Mesothelial cell of epicardium (in vitro differentiated cells): ENCODE measurements around the gene PRKN. TPM values are rescaled to one million over a fixed set of nuclear protein-coding genes. Genes with fewer than 3 reads are reported as not detected.

Experiments
- DNase-seq, 2 experiments: peaks; one replicate each; pipeline ENCODE4 v3.0.0; 2021; ENCODE audit warnings: low spot score in 2 of 2; ENCODE audit not compliant: unreplicated experiment in 2 of 2
- H3K27ac Mint-ChIP-seq: 2 replicates; pipeline ENCODE4 v1.8.0; 2021; ENCODE audit warnings: mixed read lengths
- H3K27me3 Mint-ChIP-seq: 2 replicates; pipeline ENCODE4 v1.8.0; 2021; ENCODE audit warnings: low read depth, mixed read lengths
- H3K36me3 Mint-ChIP-seq: 2 replicates; pipeline ENCODE4 v1.8.0; 2021; ENCODE audit warnings: mixed read lengths
- H3K4me1 Mint-ChIP-seq: 2 replicates; pipeline ENCODE4 v1.8.0; 2021; ENCODE audit warnings: mixed read lengths
- H3K4me3 Mint-ChIP-seq: 2 replicates; pipeline ENCODE4 v1.8.0; 2021; ENCODE audit warnings: mild to moderate bottlenecking, moderate library complexity, mixed read lengths
- H3K9me3 Mint-ChIP-seq: 2 replicates; pipeline ENCODE4 v1.8.0; 2021; ENCODE audit warnings: mixed read lengths
- total RNA-seq: library from RNA; stranded (reverse); gene quantifications from 3 replicates; pipeline ENCODE4 v1.2.1, GENCODE V29; 2021
- TF ChIP-seq, protein P1 (sequence below): fragments of 200-600 bp; sonication (generic); IDR thresholded peaks from one replicate; pipeline ENCODE4 v1.5.0; 2021; ENCODE audit warnings: antibody characterized with exemption; ENCODE audit not compliant: unreplicated experiment

The PRKN gene
- total RNA-seq, 1 donor from 2014 or later, result 7.6 TPM

DNA sequence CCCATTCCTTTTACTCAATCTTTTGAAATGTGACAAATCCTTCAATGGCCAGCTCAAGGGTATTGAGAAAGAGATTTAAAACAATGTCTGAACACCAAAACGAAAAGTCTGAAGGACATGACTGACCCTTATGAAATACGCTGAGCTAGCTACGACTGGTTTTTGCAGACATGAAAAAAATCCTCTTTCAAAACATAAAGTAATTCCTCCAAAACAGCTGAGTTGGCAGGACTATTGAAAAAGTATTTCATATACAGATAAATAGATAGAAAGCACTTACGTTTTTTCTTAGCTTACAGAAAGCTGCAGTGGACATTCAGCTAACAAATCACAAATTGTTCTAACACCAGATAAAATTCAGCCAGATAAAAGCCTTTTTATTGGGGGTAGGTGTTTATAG is 751.0 kb downstream of the PRKN start:
- Mint-ChIP-seq H3K36me3 (peaks cover 2% of the 10 kb centered on the region), H3K9me3 (peaks cover 12% of the 10 kb centered on the region), H3K4me1 (peaks cover 7% of the 10 kb centered on the region), H3K4me3 (no peak overlapping the region), H3K27me3 (no peaks in the 10 kb centered on the region), H3K27ac (no peak overlapping the region)
- TF ChIP-seq, protein P1, sequence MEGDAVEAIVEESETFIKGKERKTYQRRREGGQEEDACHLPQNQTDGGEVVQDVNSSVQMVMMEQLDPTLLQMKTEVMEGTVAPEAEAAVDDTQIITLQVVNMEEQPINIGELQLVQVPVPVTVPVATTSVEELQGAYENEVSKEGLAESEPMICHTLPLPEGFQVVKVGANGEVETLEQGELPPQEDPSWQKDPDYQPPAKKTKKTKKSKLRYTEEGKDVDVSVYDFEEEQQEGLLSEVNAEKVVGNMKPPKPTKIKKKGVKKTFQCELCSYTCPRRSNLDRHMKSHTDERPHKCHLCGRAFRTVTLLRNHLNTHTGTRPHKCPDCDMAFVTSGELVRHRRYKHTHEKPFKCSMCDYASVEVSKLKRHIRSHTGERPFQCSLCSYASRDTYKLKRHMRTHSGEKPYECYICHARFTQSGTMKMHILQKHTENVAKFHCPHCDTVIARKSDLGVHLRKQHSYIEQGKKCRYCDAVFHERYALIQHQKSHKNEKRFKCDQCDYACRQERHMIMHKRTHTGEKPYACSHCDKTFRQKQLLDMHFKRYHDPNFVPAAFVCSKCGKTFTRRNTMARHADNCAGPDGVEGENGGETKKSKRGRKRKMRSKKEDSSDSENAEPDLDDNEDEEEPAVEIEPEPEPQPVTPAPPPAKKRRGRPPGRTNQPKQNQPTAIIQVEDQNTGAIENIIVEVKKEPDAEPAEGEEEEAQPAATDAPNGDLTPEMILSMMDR, result no peak
- DNase-seq, result no peak

DNA sequence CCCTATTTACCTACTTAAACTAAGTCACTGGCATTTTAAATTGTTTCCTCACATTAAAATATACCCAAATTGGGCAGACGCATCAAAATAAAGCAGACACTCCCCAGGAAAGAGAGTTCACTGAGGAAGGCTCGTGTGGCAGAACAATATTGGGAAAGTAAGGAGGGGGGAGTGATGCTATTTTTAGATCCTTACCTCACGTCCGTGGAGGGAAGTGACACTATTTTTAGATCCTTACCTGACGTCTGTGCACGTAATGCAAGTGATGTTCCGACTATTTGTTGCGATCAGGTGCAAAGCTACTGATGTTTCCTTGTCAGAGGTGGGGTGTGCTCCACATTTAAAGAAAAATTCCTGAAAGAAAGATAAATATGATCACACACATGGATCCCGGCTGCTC is 754.5 kb downstream of the PRKN start:
- DNase-seq, result no peak
- no peaks in the 10 kb centered on the region for H3K27me3 Mint-ChIP-seq
- H3K4me3 Mint-ChIP-seq, result no peak overlapping the region
- TF ChIP-seq, protein P1, result no peak
- H3K27ac Mint-ChIP-seq, result no peak overlapping the region
- peaks cover 7% of the 10 kb centered on the region for H3K4me1 Mint-ChIP-seq
- peaks cover 12% of the 10 kb centered on the region for H3K9me3 Mint-ChIP-seq
- peaks cover 2% of the 10 kb centered on the region for H3K36me3 Mint-ChIP-seq

DNA sequence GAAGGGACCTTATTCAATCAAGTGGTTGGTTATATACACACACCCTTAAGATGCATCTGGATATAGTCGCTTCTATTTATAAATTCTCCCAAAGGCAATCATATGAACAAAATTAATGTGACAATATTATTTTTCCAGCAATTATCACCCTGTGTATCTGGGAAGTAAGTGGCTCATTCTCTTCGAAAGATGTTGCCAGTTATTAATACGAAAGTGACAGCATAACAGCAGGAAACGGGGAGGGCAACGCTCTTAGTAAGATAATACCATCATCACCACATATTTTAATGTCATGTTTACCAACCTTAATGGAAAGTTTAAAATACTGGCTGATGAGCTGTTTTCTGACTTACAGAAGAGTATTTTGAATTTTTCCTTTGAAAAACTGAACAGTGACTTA is 756.5 kb downstream of the PRKN start:
- H3K4me3 Mint-ChIP-seq, result no peak overlapping the region
- H3K27ac Mint-ChIP-seq, result no peak overlapping the region
- no peak for DNase-seq
- no peaks in the 10 kb centered on the region for H3K36me3 Mint-ChIP-seq
- TF ChIP-seq, protein P1, result no peak
- peaks cover 7% of the 10 kb centered on the region for H3K4me1 Mint-ChIP-seq
- H3K9me3 Mint-ChIP-seq, result peaks cover 3% of the 10 kb centered on the region
- H3K27me3 Mint-ChIP-seq, result no peaks in the 10 kb centered on the region

DNA sequence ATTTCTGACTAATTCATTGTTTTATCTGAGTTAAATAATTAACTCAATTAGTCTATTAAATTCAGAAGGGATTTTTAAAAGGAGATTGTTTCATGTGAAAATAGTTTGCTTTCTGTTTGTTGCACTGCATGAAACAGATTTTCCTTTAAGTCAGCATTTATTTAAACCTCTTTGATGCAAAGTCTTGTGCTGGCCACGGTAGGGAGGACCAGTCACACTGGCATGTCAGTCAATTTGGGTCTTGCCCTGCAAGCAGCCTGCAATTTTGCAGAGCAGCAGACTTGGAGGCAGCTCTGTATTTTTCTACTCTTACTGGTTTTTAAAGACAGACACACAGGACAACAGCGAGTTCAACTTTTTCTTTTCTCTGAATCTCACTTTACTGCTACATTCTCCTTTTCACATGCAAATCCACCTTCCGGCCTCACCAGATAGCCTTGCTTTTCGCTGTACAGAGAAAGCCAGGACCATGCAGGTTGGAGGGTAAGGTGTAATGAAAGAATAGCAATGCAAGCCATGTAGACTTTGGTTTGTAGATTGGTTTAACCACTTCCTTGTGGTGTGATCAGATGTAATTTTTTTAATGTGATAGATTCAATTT is 763.8 kb downstream of the PRKN start:
- H3K36me3 Mint-ChIP-seq, result no peaks in the 10 kb centered on the region
- no peaks in the 10 kb centered on the region for H3K9me3 Mint-ChIP-seq
- H3K27me3 Mint-ChIP-seq, result no peaks in the 10 kb centered on the region
- H3K27ac Mint-ChIP-seq, result no peak overlapping the region
- TF ChIP-seq, protein P1, result no peak
- DNase-seq, result no peak
- H3K4me1 Mint-ChIP-seq, result no peaks in the 10 kb centered on the region
- no peak overlapping the region for H3K4me3 Mint-ChIP-seq

DNA sequence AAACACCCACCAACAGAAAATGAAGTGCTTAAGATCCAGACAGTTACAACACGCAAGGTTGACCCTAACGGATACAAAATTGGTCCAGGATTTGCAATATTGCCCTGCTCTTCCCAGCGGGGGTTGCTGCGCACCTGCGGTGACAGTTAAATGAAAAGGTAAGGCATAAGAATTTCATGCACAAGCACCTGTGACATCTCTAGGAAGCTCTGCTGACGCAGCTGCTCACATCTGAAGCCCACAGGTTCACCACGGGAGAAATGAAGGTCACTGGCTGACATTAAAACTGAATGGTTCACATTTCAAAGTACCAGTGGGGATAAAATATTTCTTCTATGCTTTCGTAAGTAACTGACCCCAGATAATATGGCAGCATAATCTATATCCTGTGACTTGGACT is 764.4 kb downstream of the PRKN start:
- Mint-ChIP-seq H3K27ac (no peak overlapping the region), H3K9me3 (no peaks in the 10 kb centered on the region), H3K4me1 (no peaks in the 10 kb centered on the region), H3K4me3 (no peak overlapping the region), H3K36me3 (no peaks in the 10 kb centered on the region), H3K27me3 (no peaks in the 10 kb centered on the region)
- DNase-seq, result no peak
- TF ChIP-seq, protein P1, result no peak

DNA sequence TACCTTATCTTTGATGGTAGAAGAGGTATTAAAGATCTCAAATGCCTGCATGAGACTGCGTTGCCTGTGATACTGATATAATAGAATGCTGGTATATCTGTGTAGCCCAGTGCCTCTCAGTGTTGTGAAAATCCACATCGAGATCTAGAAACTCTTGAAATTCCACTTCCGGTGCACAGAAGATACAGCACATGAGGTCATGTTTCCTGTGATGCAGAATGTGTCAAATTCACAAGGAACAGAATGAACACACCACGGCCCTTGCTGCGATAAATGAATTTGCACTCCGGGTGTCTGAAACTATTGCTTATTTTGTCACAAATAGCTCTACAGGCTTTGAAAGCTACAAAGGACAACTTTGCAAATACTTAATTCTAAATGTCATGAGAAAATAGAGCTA is 765.8 kb downstream of the PRKN start:
- no peak overlapping the region for H3K4me3 Mint-ChIP-seq
- no peaks in the 10 kb centered on the region for H3K36me3 Mint-ChIP-seq
- no peaks in the 10 kb centered on the region for H3K27me3 Mint-ChIP-seq
- no peak overlapping the region for H3K27ac Mint-ChIP-seq
- H3K9me3 Mint-ChIP-seq, result no peaks in the 10 kb centered on the region
- H3K4me1 Mint-ChIP-seq, result no peaks in the 10 kb centered on the region
- TF ChIP-seq, protein P1, result no peak
- no peak for DNase-seq
